MM.1S (cell line): ENCODE measurements around the gene FAM216B.
"Not testable (repeated sequence)": the region's sequence is repeated elsewhere in the genome, so short reads cannot be mapped to it uniquely, and the experiment has no call there.

Experiments
- DNase-seq: peaks from one replicate; pipeline ENCODE4 v3.0.0-alpha.2; 2015
- H2AFZ ChIP-seq: fragments of 300-600 bp; sonication (generic); 2 replicates; pipeline ENCODE4 v1.6.0; 2016; ENCODE audit warnings: antibody characterized with exemption, low read length
- H3F3A ChIP-seq: fragments of 300-600 bp; sonication (generic); 2 replicates; pipeline ENCODE4 v1.6.1; 2016; ENCODE audit warnings: mild to moderate bottlenecking, antibody characterized with exemption, low read length, moderate library complexity, mixed read lengths; ENCODE audit not compliant: insufficient read depth
- H3K27ac ChIP-seq: fragments of 300-600 bp; sonication (generic); 2 replicates; pipeline ENCODE4 v1.5.1; 2016; ENCODE audit warnings: mild to moderate bottlenecking, low read length
- H3K27me3 ChIP-seq: fragments of 300-600 bp; sonication (generic); replicated peaks from 2 replicates; pipeline ENCODE4 v1.6.0; 2016; ENCODE audit warnings: low read length; ENCODE audit not compliant: insufficient read depth
- H3K36me3 ChIP-seq: fragments of 300-600 bp; sonication (generic); replicated peaks from 2 replicates; pipeline ENCODE4 v1.6.1; 2016; ENCODE audit warnings: mild to moderate bottlenecking, low read length, mixed read lengths; ENCODE audit not compliant: insufficient read depth
- H3K4me1 ChIP-seq: fragments of 300-600 bp; sonication (generic); 2 replicates; pipeline ENCODE4 v1.6.1; 2016; ENCODE audit warnings: low read length, mixed read lengths
- H3K4me2 ChIP-seq: fragments of 300-600 bp; sonication (generic); 2 replicates; pipeline ENCODE4 v1.6.0; 2016; ENCODE audit warnings: low read depth, low read length
- H3K4me3 ChIP-seq: fragments of 300-600 bp; sonication (generic); 2 replicates; pipeline ENCODE4 v1.5.1; 2016; ENCODE audit warnings: low read length, mixed read lengths
- H3K79me2 ChIP-seq: fragments of 300-600 bp; sonication (generic); 2 replicates; pipeline ENCODE4 v1.6.1; 2016; ENCODE audit warnings: mixed run types, low read length, mixed read lengths
- H3K9ac ChIP-seq: fragments of 300-600 bp; sonication (generic); 2 replicates; pipeline ENCODE4 v1.6.1; 2016; ENCODE audit warnings: low read length, mixed read lengths
- H3K9me2 ChIP-seq: fragments of 300-600 bp; sonication (generic); replicated peaks from 2 replicates; pipeline ENCODE4 v1.6.1; 2016; ENCODE audit warnings: mild to moderate bottlenecking, low read length, mixed read lengths; ENCODE audit not compliant: insufficient read depth
- H3K9me3 ChIP-seq: fragments of 300-600 bp; sonication (generic); replicated peaks from 2 replicates; pipeline ENCODE4 v1.6.1; 2016; ENCODE audit warnings: mild to moderate bottlenecking, low read length, mixed read lengths; ENCODE audit not compliant: insufficient read depth
- H4K20me1 ChIP-seq: fragments of 300-600 bp; sonication (generic); 2 replicates; pipeline ENCODE4 v1.6.1; 2016; ENCODE audit warnings: mild to moderate bottlenecking, low read length, moderate library complexity, mixed read lengths; ENCODE audit not compliant: insufficient read depth
- CTCF ChIP-seq: fragments of 300-600 bp; sonication (generic); IDR thresholded peaks from 2 replicates; pipeline ENCODE4 v1.5.1; 2016; ENCODE audit warnings: antibody characterized with exemption, low read length, mixed read lengths
- EZH2 ChIP-seq: fragments of 300-600 bp; sonication (generic); optimal IDR thresholded peaks from 2 replicates; pipeline ENCODE3; 2017; ENCODE audit warnings: low read depth, mild to moderate bottlenecking, antibody characterized with exemption, low read length, mixed read lengths
- EZH2phosphoT487 ChIP-seq: fragments of 300-600 bp; sonication (generic); IDR thresholded peaks from 2 replicates; pipeline ENCODE4 v1.6.1; 2018; ENCODE audit warnings: antibody characterized with exemption, low read length

FAM216B gene

GRCh38 chr13:42815681-42816080 is 34.3 kb downstream of the FAM216B start:
- Histone ChIP-seq H3K79me2 (no peaks in the 10 kb centered on the region), H3K9me3 (no peaks in the 10 kb centered on the region), H3K27me3 (no peaks in the 10 kb centered on the region), H3K36me3 (no peaks in the 10 kb centered on the region), H3F3A (no peaks in the 10 kb centered on the region), H2AFZ (no peak overlapping the region), H3K4me2 (no peak overlapping the region), H3K27ac (no peak overlapping the region), H4K20me1 (no peaks in the 10 kb centered on the region), H3K9me2 (no peaks in the 10 kb centered on the region), H3K4me3 (no peak overlapping the region), H3K4me1 (no peaks in the 10 kb centered on the region), H3K9ac (no peak overlapping the region)
- TF ChIP-seq CTCF (no peak), EZH2 (no peak), EZH2phosphoT487 (no peak)
- DNase-seq: no peak

DNA sequence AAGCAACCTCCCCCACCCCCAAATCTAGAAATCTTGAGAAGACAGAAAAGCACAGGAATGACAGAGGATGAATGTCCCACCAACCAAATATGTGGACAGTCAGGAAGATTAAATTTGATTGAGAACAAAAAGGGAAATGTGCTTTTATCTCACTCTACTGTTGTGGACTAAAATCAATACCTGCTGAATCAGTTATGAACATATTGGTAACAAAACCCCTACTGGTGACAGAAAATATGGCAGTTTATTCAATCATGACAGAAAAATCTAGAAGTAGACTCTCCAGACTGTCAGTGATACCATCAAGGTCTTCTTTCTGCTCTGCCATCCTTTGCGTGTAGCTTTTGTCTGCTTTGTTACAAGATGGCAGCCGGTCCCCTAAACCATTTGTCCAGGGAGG is 35.2 kb downstream of the FAM216B start:
- Histone ChIP-seq H3K27me3 (no peaks in the 10 kb centered on the region), H3F3A (no peaks in the 10 kb centered on the region), H3K79me2 (no peaks in the 10 kb centered on the region), H3K36me3 (no peaks in the 10 kb centered on the region), H3K4me3 (no peak overlapping the region), H3K9ac (no peak overlapping the region), H3K27ac (no peak overlapping the region), H2AFZ (no peak overlapping the region), H3K9me3 (no peaks in the 10 kb centered on the region), H4K20me1 (no peaks in the 10 kb centered on the region), H3K9me2 (no peaks in the 10 kb centered on the region), H3K4me1 (no peaks in the 10 kb centered on the region), H3K4me2 (no peak overlapping the region)
- TF ChIP-seq EZH2 (no peak), CTCF (no peak)
- DNase-seq: no peak

GRCh38 chr13:42819687-42820086 is 38.3 kb downstream of the FAM216B start:
- not testable (repeated sequence) for H3K79me2 ChIP-seq, DNase-seq, H3K27ac ChIP-seq, H3K4me2 ChIP-seq, H3K4me3 ChIP-seq, H3K36me3 ChIP-seq, H3K9me2 ChIP-seq, H4K20me1 ChIP-seq, H3K9ac ChIP-seq, H3K27me3 ChIP-seq, H3K9me3 ChIP-seq, H3F3A ChIP-seq, H3K4me1 ChIP-seq, H2AFZ ChIP-seq

- H3K27ac ChIP-seq: no peak overlapping the region
- H3K9me2 ChIP-seq: no peaks in the 10 kb centered on the region
- H3K4me1 ChIP-seq: no peaks in the 10 kb centered on the region
- TF ChIP-seq CTCF: no peak
- TF ChIP-seq EZH2: no peak
- TF ChIP-seq EZH2phosphoT487: no peak
- H3K4me3 ChIP-seq: no peak overlapping the region
- no peaks in the 10 kb centered on the region for H3K9me3 ChIP-seq
- no peaks in the 10 kb centered on the region for H4K20me1 ChIP-seq
- no peaks in the 10 kb centered on the region for H3K79me2 ChIP-seq
- no peak overlapping the region for H3K4me2 ChIP-seq
- no peaks in the 10 kb centered on the region for H3K27me3 ChIP-seq
- no peak for DNase-seq
- no peak overlapping the region for H2AFZ ChIP-seq
- H3F3A ChIP-seq: no peaks in the 10 kb centered on the region
- no peaks in the 10 kb centered on the region for H3K36me3 ChIP-seq
- H3K9ac ChIP-seq: no peak overlapping the region
Measured at GRCh38 chr13:42820451-42820850, 39.1 kb downstream of the FAM216B start.
